Loucy (cell line): ENCODE results near the gene APMAP.

ENCODE experiments used
- H2AFZ ChIP-seq: fragments of 200-600 bp; sonication (generic); 2 replicates; pipeline ENCODE4 v1.6.0; 2016; ENCODE audit warnings: antibody characterized with exemption, mild to moderate bottlenecking, low read length, moderate library complexity
- H3F3A ChIP-seq: fragments of 200-600 bp; 2 replicates; pipeline ENCODE4 v1.6.0; 2016; ENCODE audit warnings: antibody characterized with exemption, low read depth, mild to moderate bottlenecking
- H3K27me3 ChIP-seq: fragments of 200-600 bp; sonication (generic); 2 replicates; pipeline ENCODE4 v1.6.1; 2014; ENCODE audit warnings: low read length, mild to moderate bottlenecking; ENCODE audit not compliant: insufficient read depth, poor library complexity, severe bottlenecking
- H3K36me3 ChIP-seq: fragments of 200-600 bp; sonication (generic); 2 replicates; pipeline ENCODE4 v1.6.1; 2016; ENCODE audit warnings: low read length; ENCODE audit not compliant: insufficient read depth
- H3K4me1 ChIP-seq: fragments of 200-600 bp; sonication (generic); 2 replicates; pipeline ENCODE4 v1.5.1; 2014; ENCODE audit warnings: low read length, mild to moderate bottlenecking; ENCODE audit not compliant: insufficient read depth, poor library complexity, severe bottlenecking
- H3K4me2 ChIP-seq: fragments of 200-600 bp; sonication (generic); 2 replicates; pipeline ENCODE4 v1.6.0; 2014; ENCODE audit warnings: antibody characterized with exemption, low read length, low read depth, mild to moderate bottlenecking; ENCODE audit not compliant: poor library complexity, severe bottlenecking
- H3K4me3 ChIP-seq: fragments of 200-600 bp; sonication (generic); 2 replicates; pipeline ENCODE4 v1.5.1; 2014; ENCODE audit warnings: low read length, mild to moderate bottlenecking, mixed read lengths; ENCODE audit not compliant: poor library complexity, severe bottlenecking
- H3K79me2 ChIP-seq: fragments of 200-600 bp; sonication (generic); 2 replicates; pipeline ENCODE4 v1.6.1; 2014; ENCODE audit warnings: low read length; ENCODE audit not compliant: insufficient read depth
- H3K9ac ChIP-seq: fragments of 200-600 bp; sonication (generic); 2 replicates; pipeline ENCODE4 v1.6.0; 2014; ENCODE audit warnings: mild to moderate bottlenecking, low read depth, low read length, moderate library complexity; ENCODE audit not compliant: poor library complexity, severe bottlenecking
- H3K9me2 ChIP-seq: fragments of 200-600 bp; sonication (generic); replicated peaks from 2 replicates; pipeline ENCODE4 v1.6.1; 2016; ENCODE audit warnings: low read depth, low read length, mixed read lengths
- H3K9me3 ChIP-seq: fragments of 200-600 bp; sonication (generic); 2 replicates; pipeline ENCODE4 v1.6.1; 2014; ENCODE audit warnings: mild to moderate bottlenecking, antibody characterized with exemption, low read length, low read depth; ENCODE audit not compliant: insufficient read depth
- H4K20me1 ChIP-seq: fragments of 200-600 bp; sonication (generic); 2 replicates; pipeline ENCODE4 v1.6.0; 2014; ENCODE audit warnings: antibody characterized with exemption, low read length, mild to moderate bottlenecking; ENCODE audit not compliant: insufficient read depth, poor library complexity, severe bottlenecking
- CTCF ChIP-seq: fragments of 200-600 bp; sonication (generic); conservative IDR thresholded peaks from 2 replicates; pipeline ENCODE4 v1.5.1; 2014; ENCODE audit warnings: mild to moderate bottlenecking, antibody characterized with exemption, low read length
- EZH2phosphoT487 ChIP-seq: fragments of 200-600 bp; IDR thresholded peaks from 2 replicates; pipeline ENCODE4 v1.6.1; 2018; ENCODE audit warnings: antibody characterized with exemption, mild to moderate bottlenecking, moderate library complexity, borderline replicate concordance

APMAP gene

DNA sequence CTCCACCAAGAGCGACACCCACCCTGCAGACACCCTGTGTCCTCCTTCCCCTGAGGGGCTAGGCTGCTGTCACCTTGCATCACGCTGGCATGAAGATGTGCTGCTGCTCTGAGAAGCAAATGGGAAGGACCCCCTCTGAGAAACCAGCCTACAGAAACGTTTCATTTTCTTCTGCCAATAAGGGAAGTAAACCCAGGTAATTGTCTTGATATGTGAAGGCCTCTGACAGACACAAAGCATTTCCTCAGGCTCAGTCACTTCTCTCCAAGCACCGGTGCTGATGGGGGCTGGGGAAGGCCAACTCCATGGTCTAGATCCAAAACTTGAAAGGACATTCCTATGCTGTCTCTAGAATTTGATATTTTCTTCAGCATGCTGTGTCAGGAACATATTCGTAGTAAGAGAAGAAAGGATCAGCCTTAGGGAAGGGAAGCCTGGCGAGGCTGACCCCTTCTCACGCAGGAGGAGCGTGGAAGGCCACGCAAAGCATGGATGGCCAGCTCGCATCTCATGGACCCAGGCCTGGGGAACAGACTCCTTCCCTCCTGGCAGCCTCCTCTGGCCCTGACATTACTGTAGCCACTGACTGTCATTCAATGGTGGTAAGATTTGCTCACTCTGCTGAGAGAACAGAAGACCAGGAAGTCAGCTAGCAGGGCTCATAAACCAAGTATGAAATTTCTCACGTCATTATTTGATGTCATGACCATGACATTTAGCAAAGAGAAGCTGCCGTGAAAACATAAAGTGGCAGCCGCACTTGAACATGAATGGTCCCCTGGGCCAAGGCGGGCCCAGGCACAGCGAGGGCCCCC is 44.9 kb upstream of the APMAP start:
- Histone ChIP-seq H3K4me2 (peak overlapping the region; percentile 72), H3F3A (peaks cover 11% of the 10 kb centered on the region; the same call in 1 of the 2 replicates), H4K20me1 (no peaks in the 10 kb centered on the region), H3K9me2 (no peaks in the 10 kb centered on the region), H3K9ac (peak overlapping the region; percentile 62), H3K27me3 (no peaks in the 10 kb centered on the region), H3K36me3 (no peaks in the 10 kb centered on the region), H2AFZ (no peak overlapping the region), H3K79me2 (peaks cover 64% of the 10 kb centered on the region), H3K4me3 (peak overlapping the region; percentile 66), H3K9me3 (no peaks in the 10 kb centered on the region), H3K4me1 (peaks cover 70% of the 10 kb centered on the region)
- no peak for TF ChIP-seq EZH2phosphoT487
- no peak for TF ChIP-seq CTCF

GRCh38 chr20:25036331-25036936 is 43.9 kb upstream of the APMAP start:
- Histone ChIP-seq H3F3A (peaks cover 11% of the 10 kb centered on the region; the same call in 1 of the 2 replicates), H4K20me1 (no peaks in the 10 kb centered on the region), H3K4me2 (peak overlapping the region; percentile 72), H3K9me3 (no peaks in the 10 kb centered on the region), H3K4me1 (peaks cover 59% of the 10 kb centered on the region), H2AFZ (no peak overlapping the region), H3K9ac (peak overlapping the region; percentile 62), H3K79me2 (peaks cover 65% of the 10 kb centered on the region), H3K36me3 (no peaks in the 10 kb centered on the region), H3K27me3 (no peaks in the 10 kb centered on the region), H3K9me2 (no peaks in the 10 kb centered on the region), H3K4me3 (peak overlapping the region; percentile 66)
- TF ChIP-seq CTCF (no peak), EZH2phosphoT487 (no peak)

GRCh38 chr20:25035921-25036320 is 43.4 kb upstream of the APMAP start:
- no peaks in the 10 kb centered on the region for H3K9me3 ChIP-seq
- peaks cover 11% of the 10 kb centered on the region; the same call in 1 of the 2 replicates for H3F3A ChIP-seq
- H3K4me2 ChIP-seq, result peak overlapping the region; percentile 72
- H3K4me3 ChIP-seq, result peak overlapping the region; percentile 66
- H3K27me3 ChIP-seq, result no peaks in the 10 kb centered on the region
- TF ChIP-seq EZH2phosphoT487 (no peak), CTCF (no peak)
- peak overlapping the region; percentile 62 for H3K9ac ChIP-seq
- H3K79me2 ChIP-seq, result peaks cover 67% of the 10 kb centered on the region
- no peaks in the 10 kb centered on the region for H3K9me2 ChIP-seq
- peaks cover 57% of the 10 kb centered on the region for H3K4me1 ChIP-seq
- H2AFZ ChIP-seq, result no peak overlapping the region
- H4K20me1 ChIP-seq, result no peaks in the 10 kb centered on the region
- H3K36me3 ChIP-seq, result no peaks in the 10 kb centered on the region
